NCI-H2081 (cell line): ENCODE measurements around the gene MATK.

Source experiments
- DNase-seq, 2 experiments: peaks; one replicate each; lab custom pipeline; 2025; lab: John Stamatoyannopoulos, UW

The MATK gene

DNA sequence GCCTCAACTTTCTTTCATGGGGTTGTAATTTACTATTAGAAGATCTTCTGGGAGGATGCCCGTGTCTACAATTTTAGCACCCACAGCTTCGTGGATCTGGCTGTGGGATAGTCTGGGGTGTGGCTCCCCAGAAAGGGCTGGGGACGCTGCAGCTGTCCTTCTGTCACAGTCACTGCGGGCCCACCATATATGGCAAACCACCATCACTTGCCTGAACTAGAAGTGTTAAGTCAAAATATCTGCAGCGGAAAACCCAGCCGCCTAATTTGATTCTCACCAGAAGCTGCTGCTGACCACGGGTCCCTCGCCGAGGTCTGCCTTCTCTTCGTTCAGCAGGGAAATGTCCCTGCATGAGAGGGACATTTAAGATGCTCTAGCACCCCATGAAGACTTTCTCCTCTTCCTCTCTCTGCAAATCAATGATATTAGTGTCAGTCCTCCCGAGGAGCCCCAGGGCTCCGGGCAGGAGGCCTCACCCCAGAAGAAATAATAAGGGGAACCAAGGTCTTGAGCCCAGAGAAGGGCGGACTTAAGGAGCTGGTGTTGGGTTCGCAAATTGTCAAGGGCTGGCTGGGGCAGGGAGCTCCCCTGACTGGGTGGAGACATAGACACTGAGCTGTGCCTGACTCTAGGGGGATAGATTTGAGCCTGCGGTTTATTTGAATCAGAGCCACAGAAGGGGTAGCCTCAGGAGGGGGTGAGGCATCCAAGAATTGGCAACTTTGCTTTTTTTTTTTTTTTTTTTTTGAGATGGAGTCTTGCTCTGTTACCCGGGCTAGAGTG is 3.0 kb upstream of the MATK start:
- DNase-seq: no peak

- peak; percentile 5 to 31 for DNase-seq
These were observed 687 bp downstream of the MATK start for GRCh38 chr19:3785451-3785937.

- DNase-seq: no peak
These were observed 1.4 kb downstream of the MATK start for GRCh38 chr19:3784607-3785450.

GRCh38 chr19:3783660-3784584 is 2.3 kb downstream of the MATK start:
- DNase-seq: no peak

DNA sequence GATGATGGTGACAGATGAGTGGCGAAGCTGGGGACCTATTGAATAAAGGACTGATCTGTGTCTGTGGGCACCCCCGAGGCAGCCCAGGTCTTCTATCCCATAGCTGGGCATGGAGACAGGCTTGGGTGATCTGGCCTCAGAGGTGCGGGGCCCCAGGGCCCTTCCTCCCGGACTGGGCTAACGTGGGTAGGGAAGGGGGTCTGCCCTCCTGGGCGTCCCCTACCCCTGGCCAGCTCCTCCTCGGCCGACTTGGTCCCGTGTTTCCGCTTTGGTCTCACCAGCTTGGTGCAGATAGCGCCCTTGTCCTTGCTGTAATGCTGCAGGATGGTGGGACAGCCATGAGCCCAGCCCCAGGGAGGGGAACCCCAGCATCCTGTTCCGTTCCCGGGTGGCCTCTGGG is 3.3 kb downstream of the MATK start:
- DNase-seq: no peak

DNA sequence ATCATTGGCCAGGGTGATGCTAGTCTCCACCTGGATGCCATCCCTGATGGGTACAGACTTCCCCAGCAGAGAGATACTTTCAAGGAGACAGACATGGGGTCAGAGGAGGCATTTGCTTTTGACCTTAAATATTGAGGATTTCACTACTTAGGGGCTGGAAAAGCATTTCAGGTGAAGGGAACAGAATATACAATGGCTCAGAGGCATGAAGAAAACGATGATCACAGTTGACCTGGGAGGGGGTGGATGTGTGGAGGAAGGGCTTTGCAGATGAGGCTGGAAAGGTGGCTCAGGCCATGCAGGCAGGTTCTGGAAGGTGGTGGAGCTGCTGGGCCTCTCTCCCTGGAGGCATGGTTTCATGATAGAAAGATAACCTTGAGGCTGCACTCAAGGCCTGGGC is 3.9 kb downstream of the MATK start:
- no peak for DNase-seq

DNA sequence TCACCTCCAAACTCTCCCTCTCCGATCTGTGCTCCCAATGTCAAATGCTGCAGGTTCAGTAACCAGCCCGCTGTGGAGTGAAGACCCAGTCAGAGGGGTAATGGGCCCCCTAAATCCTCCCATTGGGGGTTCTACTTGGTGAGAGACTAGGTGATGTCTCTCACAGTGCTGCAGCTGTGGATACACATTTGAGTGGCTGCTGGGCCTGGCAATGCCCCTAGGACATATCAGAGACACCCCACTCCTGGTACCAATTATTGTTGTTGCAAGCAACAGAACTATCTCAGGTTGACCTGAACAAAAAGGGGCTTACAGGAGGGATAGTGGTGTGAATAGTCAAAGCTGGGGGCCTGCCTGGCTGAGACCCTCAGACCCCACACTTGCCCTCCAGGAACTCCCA is 4.6 kb downstream of the MATK start:
- DNase-seq: no peak

DNA sequence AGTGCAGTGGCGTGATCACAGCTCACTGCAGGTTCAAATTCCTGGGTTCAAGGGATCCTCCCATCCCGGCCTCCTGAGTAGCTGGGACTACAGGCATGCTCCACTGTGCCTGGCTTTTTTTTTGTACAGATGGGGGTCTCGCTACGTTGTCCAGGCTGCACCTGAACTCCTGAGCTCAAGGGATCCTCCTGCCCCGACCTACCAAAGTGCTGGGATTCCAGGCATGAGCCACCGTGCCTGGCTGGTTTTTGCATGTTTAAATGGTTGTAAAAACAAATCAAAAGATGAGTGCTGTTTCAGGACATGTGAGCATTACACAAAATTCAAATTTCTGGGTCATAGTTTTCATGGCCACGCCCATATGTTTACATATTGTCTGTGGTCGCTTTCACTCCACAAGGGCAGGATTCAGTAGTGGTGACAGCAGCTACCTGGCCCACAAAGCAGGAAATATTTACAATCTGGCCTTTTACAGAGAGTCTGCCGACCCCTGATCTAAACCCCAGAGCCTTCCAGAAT is 5.3 kb downstream of the MATK start:
- no peak for DNase-seq

- DNase-seq: no peak
These were observed 7.1 kb downstream of the MATK start for GRCh38 chr19:3778899-3779723.

- no peak for DNase-seq
These were observed 7.9 kb downstream of the MATK start for GRCh38 chr19:3778104-3778867.

DNA sequence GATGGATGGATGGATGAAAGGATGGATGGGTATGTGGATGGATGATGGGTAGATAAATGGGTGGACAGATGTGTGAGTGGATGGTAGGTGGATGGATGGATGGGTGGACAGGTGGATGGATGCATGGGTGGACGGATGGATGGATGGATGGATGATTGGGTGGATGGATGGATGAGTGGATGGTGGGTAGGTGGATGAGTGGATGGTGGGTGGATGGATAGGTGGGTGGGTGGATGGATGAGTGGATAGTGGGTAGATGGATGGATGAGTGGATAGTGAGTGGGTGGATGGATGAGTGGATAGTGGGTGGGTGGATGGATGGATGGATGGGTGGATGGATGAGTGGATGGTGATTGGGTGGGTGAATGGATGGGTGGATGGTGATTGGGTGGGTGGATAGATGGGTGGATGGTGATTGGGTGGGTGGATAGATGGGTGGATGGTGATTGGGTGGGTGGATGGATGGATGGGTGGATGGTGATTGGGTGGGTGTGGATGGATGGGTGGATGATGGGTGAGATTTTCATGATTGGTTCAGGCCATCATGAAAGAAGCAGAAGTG is 9.6 kb downstream of the MATK start:
- DNase-seq: no peak

GRCh38 chr19:3775831-3776230 is 10.3 kb downstream of the MATK start:
- no peak for DNase-seq

DNA sequence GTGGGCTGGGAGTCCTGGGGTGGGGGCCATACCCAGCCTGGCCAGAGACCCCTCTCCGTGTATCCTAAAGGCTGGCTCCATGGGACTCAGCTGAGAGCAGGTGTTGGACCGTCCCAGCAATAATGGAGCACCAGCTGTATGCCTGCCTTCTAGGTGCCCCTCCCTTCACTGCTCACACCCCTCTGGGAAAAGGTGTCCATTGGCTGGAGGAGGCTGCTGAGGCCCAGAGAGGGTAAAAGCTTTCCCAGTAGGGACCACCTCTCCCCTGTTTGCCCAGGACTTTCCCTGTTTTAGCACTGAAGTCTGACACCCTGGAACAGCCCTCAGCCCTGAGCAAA is 10.8 kb downstream of the MATK start:
- no peak for DNase-seq

- no peak for DNase-seq
These were observed 11.4 kb downstream of the MATK start for GRCh38 chr19:3774621-3775373.

DNA sequence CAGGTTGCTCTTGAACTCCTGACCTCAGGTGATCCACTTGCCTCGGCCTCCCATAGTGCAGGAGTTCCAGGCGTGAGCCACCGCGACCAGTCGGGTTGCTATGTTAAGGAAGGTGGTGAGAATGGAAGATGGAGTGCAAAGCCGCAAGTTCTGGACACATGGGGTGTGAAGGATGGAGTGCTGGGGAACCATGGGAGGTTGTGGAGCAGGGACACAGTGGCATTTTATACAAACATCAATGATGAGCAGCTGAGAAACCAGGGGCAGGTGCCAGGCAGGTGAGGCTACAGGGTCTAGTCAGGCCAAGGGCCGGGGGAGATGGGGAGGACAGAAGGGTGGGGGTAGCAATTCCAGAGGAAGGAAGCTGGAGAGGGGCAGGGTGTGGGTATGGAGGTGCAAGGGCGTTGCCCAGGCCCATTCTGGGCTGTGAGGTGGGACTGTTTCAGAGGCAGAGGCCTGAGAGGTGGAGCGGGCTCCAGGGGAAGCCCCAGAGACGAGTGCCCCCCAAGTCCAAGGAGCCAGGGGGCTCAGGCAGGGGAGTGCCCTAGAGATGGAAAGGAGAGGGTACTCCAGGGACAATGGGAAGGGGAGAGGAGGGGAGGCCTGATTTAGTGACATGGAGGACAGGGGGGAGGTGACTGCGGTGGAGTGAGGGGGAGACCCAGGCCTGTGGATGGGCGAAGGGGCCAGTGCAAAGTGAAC is 12.2 kb downstream of the MATK start:
- DNase-seq: no peak

- no peak for DNase-seq
These were observed 14.2 kb downstream of the MATK start, which contains the start of gene RAX2 for GRCh38 chr19:3771906-3772455. RAX2 (minus strand) TSS chr19:3772228; CDS start chr19:3771742, 486 bp downstream.

- DNase-seq: no peak
These were observed 14.9 kb downstream of the MATK start for GRCh38 chr19:3771000-3771905.
